ENCODE data around the gene PARVG.

Gene PARVG

DNA sequence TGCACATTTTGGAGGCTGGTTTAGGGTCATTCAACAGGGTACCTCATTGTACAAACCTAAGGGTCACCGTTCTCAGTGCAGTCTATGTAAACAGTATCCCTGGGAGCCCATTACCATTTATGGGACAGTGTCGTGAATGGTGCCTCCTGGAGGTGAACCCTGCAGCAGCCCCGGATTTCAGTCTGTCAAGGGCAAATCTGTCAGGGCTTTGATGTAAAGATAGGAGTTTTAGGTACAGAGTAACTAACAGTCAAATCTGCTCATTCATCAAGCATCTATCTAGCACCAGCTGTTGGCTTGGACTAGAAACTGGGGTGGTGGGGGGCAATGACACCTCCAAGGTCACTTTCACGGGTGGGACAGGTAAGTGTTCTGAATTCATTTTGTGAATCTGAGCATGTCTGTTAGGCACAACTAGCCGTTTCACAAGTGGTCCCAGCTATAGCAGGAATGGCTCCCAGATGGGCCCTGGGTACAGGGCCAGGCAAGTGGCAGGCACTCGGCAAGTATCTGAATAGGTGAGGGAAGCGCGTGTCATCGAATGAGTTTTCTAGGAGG is 63.6 kb downstream of the PARVG start:
- Histone ChIP-seq H3K9me3 (ENCODE audit: severe bottlenecking) (no peaks in the 10 kb centered on the region), H3K27me3 (ENCODE audit: insufficient read depth, low read depth, severe bottlenecking) (no peaks in the 10 kb centered on the region), H3K27ac (no peak overlapping the region), H3K4me3 (ENCODE audit: low read depth, low read length) (no peak overlapping the region), H3K36me3 (no peaks in the 10 kb centered on the region)
- no peak for DNase-seq
- TF ChIP-seq, protein P1, sequence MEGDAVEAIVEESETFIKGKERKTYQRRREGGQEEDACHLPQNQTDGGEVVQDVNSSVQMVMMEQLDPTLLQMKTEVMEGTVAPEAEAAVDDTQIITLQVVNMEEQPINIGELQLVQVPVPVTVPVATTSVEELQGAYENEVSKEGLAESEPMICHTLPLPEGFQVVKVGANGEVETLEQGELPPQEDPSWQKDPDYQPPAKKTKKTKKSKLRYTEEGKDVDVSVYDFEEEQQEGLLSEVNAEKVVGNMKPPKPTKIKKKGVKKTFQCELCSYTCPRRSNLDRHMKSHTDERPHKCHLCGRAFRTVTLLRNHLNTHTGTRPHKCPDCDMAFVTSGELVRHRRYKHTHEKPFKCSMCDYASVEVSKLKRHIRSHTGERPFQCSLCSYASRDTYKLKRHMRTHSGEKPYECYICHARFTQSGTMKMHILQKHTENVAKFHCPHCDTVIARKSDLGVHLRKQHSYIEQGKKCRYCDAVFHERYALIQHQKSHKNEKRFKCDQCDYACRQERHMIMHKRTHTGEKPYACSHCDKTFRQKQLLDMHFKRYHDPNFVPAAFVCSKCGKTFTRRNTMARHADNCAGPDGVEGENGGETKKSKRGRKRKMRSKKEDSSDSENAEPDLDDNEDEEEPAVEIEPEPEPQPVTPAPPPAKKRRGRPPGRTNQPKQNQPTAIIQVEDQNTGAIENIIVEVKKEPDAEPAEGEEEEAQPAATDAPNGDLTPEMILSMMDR (IDR thresholded peaks at IDR 0.05; ENCODE audit: low read depth, low read length): no peak

DNA sequence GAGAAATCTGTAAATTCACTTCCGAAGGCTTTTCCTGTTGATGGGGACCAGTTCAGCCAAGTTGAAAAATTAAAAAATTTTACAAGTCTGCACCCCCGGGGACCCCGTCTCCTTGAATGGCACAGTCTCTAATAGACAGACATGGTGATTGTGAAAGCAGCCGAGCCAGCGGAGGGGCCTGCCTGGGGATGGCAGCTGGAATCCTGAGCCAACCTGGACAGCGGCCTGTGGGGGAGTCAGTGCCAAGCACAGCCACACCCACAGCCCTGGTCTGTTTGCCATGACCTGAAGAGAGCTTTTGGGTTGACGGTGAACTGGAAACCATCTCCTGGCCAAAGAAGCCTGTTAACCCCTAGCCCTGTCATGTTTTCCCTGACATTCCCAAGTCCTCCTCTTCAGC is 64.7 kb downstream of the PARVG start:
- Histone ChIP-seq H3K27ac (no peak overlapping the region), H3K36me3 (no peaks in the 10 kb centered on the region), H3K27me3 (ENCODE audit: insufficient read depth, low read depth, severe bottlenecking) (no peaks in the 10 kb centered on the region), H3K9me3 (ENCODE audit: severe bottlenecking) (peaks cover 4% of the 10 kb centered on the region), H3K4me3 (ENCODE audit: low read depth, low read length) (no peak overlapping the region)
- DNase-seq: no peak
- TF ChIP-seq, protein P1 (IDR thresholded peaks at IDR 0.05; ENCODE audit: low read depth, low read length): no peak

- Histone ChIP-seq H3K9me3 (ENCODE audit: severe bottlenecking) (peaks cover 4% of the 10 kb centered on the region), H3K27me3 (ENCODE audit: insufficient read depth, low read depth, severe bottlenecking) (no peaks in the 10 kb centered on the region), H3K27ac (no peak overlapping the region), H3K36me3 (no peaks in the 10 kb centered on the region), H3K4me3 (ENCODE audit: low read depth, low read length) (no peak overlapping the region)
- TF ChIP-seq, protein P1 (IDR thresholded peaks at IDR 0.05; ENCODE audit: low read depth, low read length): no peak
- no peak for DNase-seq
These were observed 65.1 kb downstream of the PARVG start for GRCh38 chr22:44245867-44246266.

- Histone ChIP-seq H3K27ac (no peak overlapping the region), H3K27me3 (ENCODE audit: insufficient read depth, low read depth, severe bottlenecking) (no peaks in the 10 kb centered on the region), H3K9me3 (ENCODE audit: severe bottlenecking) (peaks cover 4% of the 10 kb centered on the region), H3K36me3 (no peaks in the 10 kb centered on the region), H3K4me3 (ENCODE audit: low read depth, low read length) (no peak overlapping the region)
- TF ChIP-seq, protein P1 (IDR thresholded peaks at IDR 0.05; ENCODE audit: low read depth, low read length): no peak
- no peak for DNase-seq
These were observed 66.0 kb downstream of the PARVG start for GRCh38 chr22:44246615-44247326.

DNA sequence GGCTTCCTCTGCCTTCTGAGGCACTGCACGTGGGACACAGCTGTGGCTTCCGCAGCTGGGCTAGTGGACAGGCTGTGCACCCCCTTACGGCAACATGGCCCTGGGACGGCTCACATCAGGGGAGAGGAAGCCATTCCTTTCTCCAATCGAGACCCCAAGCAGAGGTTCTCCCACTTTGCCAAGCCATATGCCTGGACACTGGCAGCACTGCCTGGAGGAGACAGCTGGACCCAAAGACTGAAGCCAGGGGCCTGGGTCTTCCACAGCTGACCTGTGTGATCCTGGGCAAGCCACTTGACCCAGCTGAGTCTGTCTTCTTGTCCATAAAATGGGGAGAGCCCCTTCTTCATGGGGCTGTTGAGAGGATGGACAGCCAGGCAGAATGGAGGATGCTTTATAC is 66.6 kb downstream of the PARVG start:
- Histone ChIP-seq H3K27ac (no peak overlapping the region), H3K27me3 (ENCODE audit: insufficient read depth, low read depth, severe bottlenecking) (no peaks in the 10 kb centered on the region), H3K36me3 (no peaks in the 10 kb centered on the region), H3K9me3 (ENCODE audit: severe bottlenecking) (peaks cover 4% of the 10 kb centered on the region), H3K4me3 (ENCODE audit: low read depth, low read length) (no peak overlapping the region)
- no peak for DNase-seq
- TF ChIP-seq, protein P1 (IDR thresholded peaks at IDR 0.05; ENCODE audit: low read depth, low read length): no peak
